Gastrocnemius medialis (tissue), 4 donors: ENCODE measurements around the gene RCAN3.

Source experiments
- POLR2A ChIP-seq, 2 donors: fragments of 450-650 bp; IDR thresholded peaks; one replicate each; pipeline ENCODE4 v1.6.1; 2017; ENCODE audit warnings: antibody characterized with exemption in 2 of 2, mild to moderate bottlenecking in 2 of 2, moderate library complexity in 2 of 2
- TF ChIP-seq, protein P1 (sequence below), 5 experiments: fragments of 450-650 bp in 3 of 5; fragments of 200-600 bp in 2 of 5; sonication (generic) in 2 of 5; IDR thresholded peaks in 4 of 5; conservative IDR thresholded peaks in 1 of 5; 1 replicate in 4 of 5; 2 replicates in 1 of 5; pipeline ENCODE4 v1.5.1; 2016 to 2019; ENCODE audit warnings: antibody characterized with exemption in 5 of 5, mild to moderate bottlenecking in 3 of 5, moderate library complexity in 3 of 5

DNA sequence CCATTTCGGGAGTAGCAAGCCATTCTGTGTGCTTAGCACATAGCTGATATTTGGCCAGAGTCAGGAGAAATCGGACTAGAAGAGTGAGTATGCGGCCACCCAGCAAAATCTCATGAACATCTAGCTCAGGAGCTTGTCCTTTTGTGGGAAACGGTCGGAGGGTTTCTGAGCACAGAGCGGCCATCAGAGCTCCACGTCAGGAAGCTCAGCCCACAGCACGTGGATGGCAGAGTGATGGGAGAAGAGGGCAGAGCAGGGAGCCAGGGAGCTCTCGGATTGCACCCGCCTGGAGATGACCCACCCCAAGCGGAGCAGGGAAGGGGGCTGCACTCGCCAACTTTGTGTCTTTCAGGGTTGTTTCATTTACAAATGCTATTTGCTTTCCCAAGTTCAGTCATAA, 13.9 kb downstream of the RCAN3 start:
- no peak for TF ChIP-seq POLR2A (IDR thresholded peaks at IDR 0.05)
- TF ChIP-seq, protein P1, sequence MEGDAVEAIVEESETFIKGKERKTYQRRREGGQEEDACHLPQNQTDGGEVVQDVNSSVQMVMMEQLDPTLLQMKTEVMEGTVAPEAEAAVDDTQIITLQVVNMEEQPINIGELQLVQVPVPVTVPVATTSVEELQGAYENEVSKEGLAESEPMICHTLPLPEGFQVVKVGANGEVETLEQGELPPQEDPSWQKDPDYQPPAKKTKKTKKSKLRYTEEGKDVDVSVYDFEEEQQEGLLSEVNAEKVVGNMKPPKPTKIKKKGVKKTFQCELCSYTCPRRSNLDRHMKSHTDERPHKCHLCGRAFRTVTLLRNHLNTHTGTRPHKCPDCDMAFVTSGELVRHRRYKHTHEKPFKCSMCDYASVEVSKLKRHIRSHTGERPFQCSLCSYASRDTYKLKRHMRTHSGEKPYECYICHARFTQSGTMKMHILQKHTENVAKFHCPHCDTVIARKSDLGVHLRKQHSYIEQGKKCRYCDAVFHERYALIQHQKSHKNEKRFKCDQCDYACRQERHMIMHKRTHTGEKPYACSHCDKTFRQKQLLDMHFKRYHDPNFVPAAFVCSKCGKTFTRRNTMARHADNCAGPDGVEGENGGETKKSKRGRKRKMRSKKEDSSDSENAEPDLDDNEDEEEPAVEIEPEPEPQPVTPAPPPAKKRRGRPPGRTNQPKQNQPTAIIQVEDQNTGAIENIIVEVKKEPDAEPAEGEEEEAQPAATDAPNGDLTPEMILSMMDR (IDR thresholded peaks at IDR 0.05 in 4 of 5, conservative IDR thresholded peaks at IDR 0.05 in 1 of 5) = no peak
